GM21381 (cell line): Measurements from ENCODE around the gene LRMDA.

ENCODE experiments used
- ATAC-seq: cut with Tn5 transposase; IDR thresholded peaks from one replicate; pipeline ENCODE4 v1.9.1; 2021; ENCODE audit warnings: mild to moderate bottlenecking, moderate library complexity; ENCODE audit not compliant: unreplicated experiment

LRMDA gene

DNA sequence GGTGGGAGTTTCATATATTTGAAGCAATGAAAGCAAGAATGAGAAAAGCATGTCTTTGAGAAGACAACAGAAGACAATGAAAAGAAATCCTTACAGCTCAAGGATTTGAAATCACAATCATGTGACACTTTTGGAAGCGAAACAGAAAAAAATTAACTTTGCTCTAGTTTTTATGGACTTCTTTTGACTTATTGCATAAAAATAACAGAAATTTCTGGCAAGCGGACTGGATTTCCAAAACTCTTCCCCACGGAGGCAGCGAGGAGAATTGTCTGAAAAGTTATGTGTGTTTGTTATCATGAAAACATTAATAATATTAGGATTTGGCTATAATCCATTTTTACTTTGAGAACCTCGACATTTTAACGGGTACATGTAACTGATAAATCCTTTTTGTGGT lies 223.3 kb downstream of the LRMDA start:
- no peak for ATAC-seq

DNA sequence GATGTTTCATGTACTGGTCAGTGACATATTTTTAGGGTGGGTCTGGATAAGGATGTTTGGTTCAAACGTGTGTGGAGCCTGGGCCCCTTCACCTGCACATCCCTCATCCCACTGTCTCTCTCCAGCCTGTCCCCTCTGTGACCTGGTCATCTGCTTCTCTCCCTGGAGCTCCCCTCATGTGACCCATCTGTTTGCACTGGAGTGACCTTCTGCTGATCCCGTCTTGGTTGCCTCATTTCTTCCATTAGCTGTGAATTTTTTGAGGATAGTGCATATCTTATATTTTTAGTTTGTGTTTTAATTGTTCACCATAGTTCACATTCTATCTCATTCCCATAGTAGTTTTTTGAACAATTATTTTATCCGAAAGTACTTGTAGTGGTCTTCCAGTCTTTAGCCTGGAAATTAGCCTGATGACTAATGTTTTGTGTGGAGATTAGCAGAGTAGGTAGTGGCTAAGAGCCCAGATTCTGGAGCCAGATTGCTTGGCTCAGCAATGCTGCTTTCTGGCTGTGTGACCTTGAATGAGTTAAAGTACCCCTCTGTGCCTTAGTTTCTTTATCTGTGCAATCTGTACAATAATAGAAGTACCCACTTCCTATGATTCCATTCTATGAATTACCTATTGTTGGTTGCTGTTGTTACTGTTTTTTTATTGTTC lies 224.5 kb downstream of the LRMDA start:
- ATAC-seq: no peak

DNA sequence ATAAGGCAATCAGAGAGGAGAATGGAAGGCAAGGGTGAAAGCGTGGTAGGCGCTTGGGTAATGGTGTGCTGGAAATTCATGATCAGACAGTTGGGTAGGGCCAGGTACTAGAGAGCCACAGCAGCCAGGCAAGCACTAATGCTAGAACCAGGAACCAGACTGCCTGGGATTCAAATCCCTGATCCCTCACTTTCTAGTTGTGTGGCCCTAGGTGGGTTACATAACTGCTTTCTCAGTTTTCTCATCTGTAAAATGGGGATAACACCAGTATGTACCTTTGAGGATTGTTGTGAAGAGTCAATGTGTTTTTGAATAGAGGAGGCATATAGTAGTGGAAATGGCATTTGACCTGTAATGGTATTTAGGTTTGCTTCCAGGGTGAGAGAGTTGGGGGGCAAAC lies 225.9 kb downstream of the LRMDA start:
- no peak for ATAC-seq

DNA sequence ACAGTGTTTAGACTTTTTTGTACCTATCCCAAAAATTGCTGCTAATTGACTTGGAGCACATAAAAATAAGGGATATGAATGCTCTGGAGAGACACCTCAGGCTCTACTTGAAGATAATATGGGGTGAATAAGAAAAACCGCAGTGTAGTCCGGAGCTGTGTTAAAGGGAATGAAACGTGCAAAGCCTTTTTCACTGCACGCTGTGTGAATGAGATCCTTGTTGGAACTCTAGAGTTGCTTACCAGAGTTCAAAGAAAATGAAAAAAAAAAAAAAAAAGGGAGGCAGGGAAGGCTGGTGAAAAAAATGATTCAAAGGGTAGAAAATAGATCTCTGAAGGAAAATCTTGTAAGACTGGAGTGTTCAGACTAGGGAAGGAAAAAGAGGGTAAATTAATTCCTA lies 226.6 kb downstream of the LRMDA start:
- ATAC-seq: no peak

DNA sequence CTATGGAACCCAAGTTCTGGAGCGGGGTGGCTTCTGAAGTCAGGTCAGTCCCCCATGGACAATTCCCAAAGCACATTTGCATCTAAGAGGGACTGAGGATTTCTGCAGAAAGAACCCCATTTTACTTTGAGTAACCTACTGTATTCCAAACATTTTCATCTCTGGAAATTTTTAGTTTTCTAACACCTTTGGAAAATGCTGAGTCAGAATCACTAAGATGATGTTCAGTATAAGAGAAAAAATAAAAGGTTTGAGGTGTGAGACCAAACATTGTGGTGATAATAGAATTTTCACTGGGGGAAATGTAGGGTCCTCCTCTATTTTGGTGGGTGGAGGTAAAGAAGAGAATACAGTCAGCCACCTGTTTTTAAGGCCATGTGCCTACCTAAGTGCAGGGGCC lies 227.1 kb downstream of the LRMDA start:
- ATAC-seq: no peak

DNA sequence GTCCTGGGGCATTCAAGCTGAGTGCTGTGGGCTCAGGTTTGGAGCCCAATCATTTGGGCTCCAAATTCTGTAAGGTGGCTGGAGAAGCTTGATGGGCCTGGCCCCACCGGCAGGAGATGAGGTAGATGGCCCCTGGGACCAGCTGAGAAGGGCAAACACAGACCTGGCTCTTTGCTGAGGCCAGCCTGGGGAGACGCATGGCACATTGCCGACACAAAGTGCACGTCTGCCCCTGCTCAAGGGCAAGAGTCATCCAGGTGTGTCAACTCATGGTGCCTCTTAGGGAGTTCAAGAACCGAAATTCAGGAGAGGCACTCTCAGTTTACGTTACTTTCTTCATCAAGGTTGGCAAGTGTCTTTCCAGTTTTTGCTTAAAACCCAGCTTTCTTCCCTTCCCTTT lies 227.5 kb downstream of the LRMDA start:
- no peak for ATAC-seq

DNA sequence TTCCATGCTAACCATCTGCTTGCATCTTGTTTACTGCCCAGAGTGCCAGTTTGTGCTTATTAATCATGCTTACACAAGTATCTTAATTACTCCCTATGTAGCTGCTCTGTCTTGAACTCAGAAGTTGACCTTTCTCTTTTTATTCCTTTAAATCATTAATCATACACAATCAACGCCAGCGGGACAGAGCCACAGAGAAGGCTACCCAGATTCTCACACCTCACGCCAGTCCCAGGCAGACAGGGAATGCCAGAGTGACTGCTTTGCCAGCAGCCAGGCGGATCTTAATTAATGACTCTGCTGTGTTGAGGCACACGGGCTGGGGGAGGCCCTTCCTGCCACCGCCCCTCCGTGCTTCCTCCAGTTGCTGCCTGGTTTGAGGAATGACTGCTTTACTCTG lies 229.4 kb downstream of the LRMDA start:
- ATAC-seq: no peak

DNA sequence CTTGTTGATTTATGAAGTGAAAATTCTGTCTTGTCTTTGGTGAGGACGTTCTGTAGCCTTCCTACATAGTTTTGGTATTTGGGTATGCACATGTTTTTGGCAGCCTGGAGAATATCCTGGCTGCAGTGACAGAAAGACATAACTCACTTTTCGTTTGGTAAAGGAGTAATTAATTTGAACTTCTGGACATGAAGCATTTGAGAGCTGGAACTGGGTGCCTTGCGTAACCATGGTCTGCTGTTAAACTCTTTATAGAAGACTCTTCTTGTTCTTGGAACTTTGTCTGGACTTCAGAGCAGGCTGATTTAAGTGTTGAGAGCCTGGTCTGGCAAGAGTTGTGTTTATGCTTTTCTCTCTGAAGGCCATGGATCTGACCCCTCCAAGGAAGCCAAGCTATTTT lies 231.3 kb downstream of the LRMDA start:
- no peak for ATAC-seq

DNA sequence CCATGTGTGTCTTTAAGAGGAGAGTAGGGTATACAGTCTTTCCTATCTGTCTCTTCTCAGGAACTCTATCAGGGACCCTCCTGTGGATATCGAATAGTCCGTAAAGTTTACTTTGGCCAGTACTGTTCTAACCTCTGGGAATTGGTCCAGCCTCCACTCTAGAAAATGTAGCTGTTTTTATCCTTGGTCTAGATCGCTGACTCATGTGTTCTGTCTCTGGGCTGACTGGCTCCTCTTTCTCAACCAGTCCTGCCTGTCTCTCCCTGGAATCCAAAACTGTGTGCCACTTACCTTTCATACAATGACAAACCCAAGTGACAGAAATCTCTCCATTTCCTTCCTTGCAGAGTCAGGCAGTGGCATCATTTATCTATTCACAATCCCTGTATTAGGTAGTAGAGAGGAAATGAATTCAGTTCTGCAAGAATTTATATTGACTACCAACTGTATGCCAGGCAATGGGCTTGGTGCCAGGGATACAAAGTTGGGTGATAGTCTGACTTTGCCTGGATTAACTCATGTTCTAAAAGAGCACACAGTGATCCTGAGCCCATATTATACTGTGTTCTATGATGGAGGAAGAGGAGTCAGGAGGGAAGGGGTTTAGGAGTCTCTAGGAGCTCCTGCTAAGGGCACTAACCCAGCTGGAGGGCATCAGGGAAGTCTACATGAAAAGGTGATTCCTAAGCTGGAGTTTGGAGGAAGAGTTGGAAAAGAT lies 232.7 kb downstream of the LRMDA start:
- no peak for ATAC-seq

DNA sequence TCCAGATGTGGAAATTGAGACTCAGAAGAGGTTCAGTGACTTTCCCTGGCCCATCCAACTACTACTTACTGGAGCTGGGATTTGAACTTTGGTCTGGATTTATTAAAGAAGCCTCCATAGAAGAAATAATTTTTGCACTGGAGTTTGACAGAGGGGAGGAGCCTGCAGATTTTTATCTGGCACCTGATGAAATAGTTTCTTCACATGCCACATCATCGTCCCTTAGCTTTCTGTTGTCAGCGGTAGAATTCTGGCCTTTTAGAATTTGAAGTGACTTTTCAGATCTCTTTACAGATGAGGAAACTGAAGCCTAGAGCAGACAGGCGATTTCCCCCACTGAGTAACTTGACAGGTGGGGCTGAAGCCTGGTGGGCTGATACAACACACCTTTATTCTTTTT lies 233.5 kb downstream of the LRMDA start:
- no peak for ATAC-seq

DNA sequence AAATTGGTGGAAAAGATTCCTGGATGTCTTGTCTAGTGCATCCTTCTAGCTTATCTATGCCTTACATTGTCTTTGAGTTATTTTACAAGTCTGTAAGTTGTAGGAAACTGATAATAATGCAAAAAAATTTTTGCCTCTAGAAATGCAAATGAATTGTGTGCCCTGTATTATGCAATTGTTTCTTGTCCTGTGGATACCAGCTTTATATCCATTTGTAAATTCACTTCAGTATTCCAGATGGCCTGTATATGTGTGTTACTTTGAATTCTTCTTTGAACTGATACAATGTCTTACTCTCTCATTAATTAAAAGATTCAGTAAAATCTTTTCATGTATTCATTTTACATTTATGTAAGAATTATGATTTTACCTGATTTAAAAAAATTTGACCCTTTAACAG lies 234.3 kb downstream of the LRMDA start:
- no peak for ATAC-seq

DNA sequence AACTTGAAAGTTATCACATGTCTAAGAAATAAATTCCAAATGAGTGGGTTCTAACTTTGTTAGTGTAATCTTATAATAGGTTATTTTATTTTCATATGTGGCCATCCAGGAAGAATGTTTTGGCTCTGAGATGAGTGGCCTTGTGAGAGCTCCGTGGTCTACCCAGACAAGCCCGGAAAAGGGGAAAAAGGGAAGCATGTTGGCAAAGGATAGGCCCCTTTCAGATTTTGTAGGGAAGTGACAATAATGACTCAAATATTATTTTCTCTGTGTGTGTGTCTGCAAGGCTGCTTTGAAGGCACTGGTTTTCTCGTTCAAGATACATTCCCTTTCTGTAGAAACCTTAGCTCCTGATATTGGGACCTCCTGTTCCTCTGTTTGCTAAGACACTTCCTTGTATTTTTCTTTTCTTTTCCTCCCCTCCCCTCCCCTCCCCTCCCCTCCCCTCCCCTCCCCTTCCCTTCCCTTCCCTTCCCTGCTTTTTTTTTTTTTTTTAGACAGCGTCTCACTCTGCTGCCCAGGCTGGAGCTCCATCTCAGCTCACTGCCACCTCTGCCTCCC lies 240.8 kb downstream of the LRMDA start:
- ATAC-seq: no peak

DNA sequence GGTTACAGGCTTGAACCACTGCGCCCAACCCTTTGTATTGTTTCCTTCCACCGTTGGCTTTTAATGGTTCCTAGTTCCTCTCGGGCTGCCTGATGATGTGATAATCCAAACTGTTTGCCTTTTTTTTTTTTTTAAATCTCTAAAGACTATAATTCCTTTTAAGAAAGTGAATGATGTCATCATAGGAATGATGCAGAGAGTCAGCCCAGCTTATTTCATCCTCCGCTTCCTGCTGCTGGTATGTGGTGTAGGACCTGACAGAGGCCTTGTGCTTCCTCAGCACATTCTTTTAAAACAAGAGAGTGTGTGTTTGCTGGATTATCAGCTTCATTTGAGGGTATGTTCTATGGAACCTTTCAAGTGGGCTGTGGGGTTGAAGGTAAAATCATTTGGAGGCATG lies 241.4 kb downstream of the LRMDA start:
- ATAC-seq: no peak

DNA sequence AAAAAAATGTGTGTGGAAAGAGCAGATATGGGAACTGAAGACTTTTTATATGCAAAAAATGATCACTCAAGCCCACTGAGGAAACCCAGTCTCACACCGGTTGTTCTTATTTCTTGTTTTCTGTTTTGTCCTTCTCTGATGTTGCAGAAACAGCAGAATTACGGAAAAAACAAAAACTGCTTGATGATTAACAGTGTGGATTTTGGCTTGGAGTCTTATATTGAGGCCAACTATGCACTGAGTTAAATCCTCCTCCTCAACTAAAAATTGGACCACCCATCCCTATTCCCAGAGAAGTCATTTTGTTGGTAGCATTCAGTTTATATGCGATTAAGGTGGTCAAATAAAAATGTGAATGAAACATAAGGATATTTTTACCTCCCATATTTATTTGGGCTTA lies 246.1 kb downstream of the LRMDA start:
- no peak for ATAC-seq

DNA sequence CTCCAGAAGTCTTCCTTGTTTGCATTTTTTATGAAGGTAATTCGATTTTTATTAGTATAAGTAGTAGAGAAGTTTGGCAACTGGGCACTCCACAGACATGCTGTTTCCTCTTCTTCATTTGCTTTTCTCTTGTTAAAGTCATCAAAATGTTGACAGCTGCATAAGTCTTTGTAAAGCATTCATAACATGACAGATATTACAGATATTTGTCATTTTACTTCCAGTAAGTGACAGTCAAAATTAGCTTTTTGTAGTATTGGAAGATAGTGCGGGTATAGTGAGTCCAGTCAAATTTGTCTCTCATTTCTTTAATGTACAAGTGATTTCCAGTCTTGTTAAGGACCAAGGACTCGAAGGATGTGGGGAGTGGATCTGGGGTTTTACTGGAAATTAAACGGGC lies 247.1 kb downstream of the LRMDA start:
- no peak for ATAC-seq

DNA sequence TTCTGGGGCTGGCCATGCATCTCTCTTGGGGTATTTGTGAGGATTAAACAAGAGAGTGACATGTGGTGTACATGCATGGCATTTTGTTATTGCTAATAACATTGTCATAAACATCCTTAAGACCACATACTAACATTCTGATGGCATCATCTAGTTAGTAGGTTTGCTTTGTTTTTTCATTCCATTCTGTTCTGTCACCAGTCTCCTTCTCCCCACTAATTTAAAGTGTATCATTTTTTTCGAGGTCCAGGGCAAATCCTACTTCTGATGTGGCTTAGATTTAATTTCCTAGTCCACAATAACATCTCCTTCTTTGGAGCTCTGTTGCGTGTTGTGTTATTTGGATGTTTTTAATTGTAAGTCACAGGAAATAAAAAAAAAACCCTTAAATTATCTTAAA lies 248.1 kb downstream of the LRMDA start:
- ATAC-seq: no peak

DNA sequence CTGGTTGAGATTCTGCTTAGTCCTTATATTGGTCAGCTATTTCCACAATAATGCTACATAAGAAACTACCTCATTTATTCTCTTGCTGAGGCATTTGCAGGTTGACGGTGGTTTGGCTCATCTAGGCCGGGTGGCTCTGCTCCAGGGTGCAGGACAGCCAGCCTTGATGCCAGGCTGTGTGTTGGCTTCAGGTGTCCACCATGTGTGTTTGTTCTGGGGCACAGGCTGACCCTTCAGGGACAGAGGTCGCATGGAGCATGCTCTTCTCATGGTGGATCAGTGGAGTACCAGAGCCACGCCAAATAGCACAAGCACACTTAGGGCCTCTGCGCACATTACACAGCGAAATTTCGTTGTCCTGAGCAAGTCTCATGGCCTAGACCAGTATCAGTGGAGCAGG lies 249.9 kb downstream of the LRMDA start:
- no peak for ATAC-seq

DNA sequence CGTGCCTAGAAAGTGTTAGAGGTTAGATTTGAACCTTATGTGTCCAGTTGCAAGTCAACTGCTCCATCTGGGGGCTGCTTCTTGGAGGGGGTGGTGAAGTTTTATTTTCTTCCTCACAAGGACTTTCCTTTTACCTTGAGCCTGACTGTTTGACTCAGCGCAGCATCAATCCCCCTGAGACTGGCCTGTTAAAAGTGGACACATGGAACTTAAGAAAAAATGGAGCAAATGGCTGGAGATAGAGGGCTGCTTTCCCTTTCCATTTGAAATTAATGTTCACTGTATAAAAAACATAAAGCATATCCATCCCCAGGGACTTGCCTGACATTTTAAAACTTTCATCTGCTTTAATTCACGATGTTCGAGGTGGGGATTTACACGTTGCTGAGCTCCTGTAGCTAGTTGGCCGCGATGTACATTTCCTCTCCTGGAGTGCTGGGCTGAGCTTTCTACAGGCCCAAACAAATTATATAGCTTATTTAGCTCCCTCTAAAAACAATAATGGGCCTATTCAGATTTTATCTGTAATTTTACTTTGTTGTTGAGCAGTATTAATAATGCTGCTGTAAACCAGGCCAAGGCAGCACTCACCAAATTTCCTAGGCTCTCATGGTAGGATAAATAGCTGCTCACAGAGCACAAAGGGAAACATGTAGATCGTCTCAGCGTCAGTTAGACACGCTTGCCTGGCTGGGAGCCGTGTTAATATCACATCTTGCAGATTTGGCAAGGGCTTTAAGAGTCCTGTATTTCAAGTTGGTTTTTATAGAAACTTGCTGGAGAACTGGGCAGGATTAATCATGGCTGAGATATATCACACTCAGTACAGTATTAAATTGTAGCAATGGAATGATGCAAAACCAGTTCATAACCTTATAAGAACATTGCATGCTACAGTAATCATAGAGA lies 251.5 kb downstream of the LRMDA start:
- no peak for ATAC-seq

DNA sequence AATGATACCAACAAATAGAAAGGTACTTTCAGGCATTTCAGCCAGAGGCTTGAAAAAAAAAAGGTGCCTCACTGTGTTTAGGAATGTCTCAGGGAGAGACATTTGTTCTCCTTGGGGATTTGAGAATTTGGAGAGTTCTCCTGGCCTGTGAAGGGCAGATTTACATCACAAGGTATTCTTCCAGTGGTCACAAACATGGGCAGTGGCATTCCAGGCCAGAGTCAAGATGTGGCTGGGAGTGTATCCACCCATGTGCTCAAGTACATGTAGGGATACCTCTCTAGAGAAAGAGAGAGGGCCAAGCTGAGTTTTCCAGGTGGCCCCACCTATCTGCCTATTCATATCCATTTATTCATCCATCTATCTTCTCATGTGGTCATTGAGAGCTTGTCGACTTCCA lies 253.8 kb downstream of the LRMDA start:
- ATAC-seq: no peak

DNA sequence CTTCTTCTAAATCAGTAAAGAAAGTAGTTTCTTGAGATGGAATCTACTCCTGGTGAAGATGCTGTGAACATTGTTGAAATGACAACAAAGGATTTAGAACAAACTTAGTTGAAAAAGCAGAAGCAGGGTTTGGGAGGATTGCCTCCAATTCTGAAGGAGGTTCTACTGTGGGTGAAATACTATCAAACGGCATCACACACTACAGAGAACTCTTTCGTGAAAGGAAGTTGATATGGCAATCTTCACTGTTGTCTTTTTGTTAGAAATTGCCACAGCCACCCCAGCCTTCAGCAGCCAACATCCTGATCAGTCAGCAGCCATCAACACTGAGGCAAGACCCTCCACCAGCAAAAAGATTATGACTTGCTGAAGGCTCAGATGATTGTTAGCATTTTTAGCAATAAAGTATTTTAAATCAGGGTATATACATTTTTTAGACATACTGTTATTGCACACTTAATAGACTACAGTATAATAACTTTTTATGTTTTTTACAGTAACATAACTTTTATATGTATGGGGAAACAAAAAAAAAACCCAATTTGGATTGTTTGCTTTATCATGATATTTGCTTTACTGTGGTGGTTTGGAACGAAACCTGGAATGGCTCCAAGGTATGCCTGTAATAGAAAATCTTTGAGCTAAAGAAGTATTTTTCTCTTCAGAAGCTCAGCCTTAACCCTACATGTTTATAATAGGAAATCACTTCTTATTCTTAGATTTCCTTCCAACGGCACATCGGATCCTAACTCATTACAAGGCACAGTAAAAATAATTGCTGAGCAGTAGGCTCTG lies 257.3 kb downstream of the LRMDA start:
- no peak for ATAC-seq

DNA sequence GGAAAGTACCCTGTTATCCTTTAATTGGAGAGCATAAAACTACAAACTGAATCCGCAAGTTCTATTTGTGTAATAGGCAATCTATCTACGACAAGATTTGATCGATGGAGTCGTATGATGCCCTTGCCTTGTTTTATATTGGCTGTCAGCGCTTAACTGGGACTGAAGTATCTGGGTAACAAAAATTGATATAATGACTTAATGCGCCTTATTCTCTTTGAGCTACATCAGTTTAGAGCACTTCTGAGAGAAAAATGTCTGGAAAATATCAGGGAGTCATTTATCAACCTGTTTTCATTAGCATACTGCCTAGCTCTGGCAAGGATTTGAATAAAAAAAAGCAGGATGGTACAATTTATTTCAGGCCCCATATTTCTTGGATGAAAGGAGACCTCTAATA lies 262.1 kb downstream of the LRMDA start:
- ATAC-seq: no peak
